Measurements from ENCODE around the gene WBP2NL.

Gene WBP2NL

GRCh38 chr22:42074846-42075676 is 76.5 kb downstream of the WBP2NL start:
- H3K27me3 ChIP-seq (replicated peaks), result no peaks in the 10 kb centered on the region
- in situ Hi-C loops (cut with HindIII; ENCODE audit: low pct_ligation_motif_present, low sequenced_read_pairs), result no loop called here
- DNase-seq, result no peak
- no peak overlapping the region for H3K27ac ChIP-seq
- peak overlapping the region; percentile 75 for H3K4me3 ChIP-seq (ENCODE audit: low read depth, low read length)
- peaks cover 2% of the 10 kb centered on the region for H3K36me3 ChIP-seq (replicated peaks)
- TF ChIP-seq CTCF (IDR thresholded peaks at IDR 0.05; ENCODE audit: low read depth, low read length, missing control alignments), result no peak

- H3K27me3 ChIP-seq (replicated peaks), result no peaks in the 10 kb centered on the region
- in situ Hi-C loops (cut with HindIII; ENCODE audit: low pct_ligation_motif_present, low sequenced_read_pairs), result no loop called here
- H3K4me3 ChIP-seq (ENCODE audit: low read depth, low read length), result no peak overlapping the region
- no peak for DNase-seq
- H3K36me3 ChIP-seq (replicated peaks), result peaks cover 2% of the 10 kb centered on the region
- no peak for TF ChIP-seq CTCF (IDR thresholded peaks at IDR 0.05; ENCODE audit: low read depth, low read length, missing control alignments)
- H3K27ac ChIP-seq, result no peak overlapping the region
Measured at GRCh38 chr22:42076764-42077485, 78.3 kb downstream of the WBP2NL start.

- DNase-seq, result no peak
- no peak overlapping the region for H3K4me3 ChIP-seq (ENCODE audit: low read depth, low read length)
- H3K27me3 ChIP-seq (replicated peaks), result no peaks in the 10 kb centered on the region
- no peak overlapping the region for H3K27ac ChIP-seq
- peaks cover 7% of the 10 kb centered on the region for H3K36me3 ChIP-seq (replicated peaks)
- no peak for TF ChIP-seq CTCF (IDR thresholded peaks at IDR 0.05; ENCODE audit: low read depth, low read length, missing control alignments)
- in situ Hi-C loops (cut with HindIII; ENCODE audit: low pct_ligation_motif_present, low sequenced_read_pairs), result no loop called here
Measured at GRCh38 chr22:42077486-42078125, 79.0 kb downstream of the WBP2NL start.

Data from brain microvascular endothelial cell (primary cell).